ENCODE results near the gene BTNL8.

Gene BTNL8

GRCh38 chr5:180970336-180970735 is 71.4 kb downstream of the BTNL8 start:
- DNase-seq: no peak

- DNase-seq: no peak
Measured at GRCh38 chr5:180970875-180971274, 71.9 kb downstream of the BTNL8 start.

- no peak for DNase-seq
Measured at GRCh38 chr5:180974612-180975315, 75.8 kb downstream of the BTNL8 start.

- no peak for DNase-seq
Measured at GRCh38 chr5:180975338-180975737, 76.4 kb downstream of the BTNL8 start.

GRCh38 chr5:180976518-180976917 is 77.6 kb downstream of the BTNL8 start:
- no peak for DNase-seq

- no peak for DNase-seq
Measured at GRCh38 chr5:180977852-180978251, 78.9 kb downstream of the BTNL8 start.

GRCh38 chr5:180982008-180982741 is 83.2 kb downstream of the BTNL8 start:
- DNase-seq: no peak

- no peak for DNase-seq
Measured at GRCh38 chr5:180988016-180988415, 89.1 kb downstream of the BTNL8 start.

- no peak for DNase-seq
Measured at GRCh38 chr5:180988592-180988991, 89.6 kb downstream of the BTNL8 start, which contains the start of gene BTNL3. BTNL3 (plus strand) TSS chr5:180988846; CDS start chr5:180989029, 183 bp downstream.

- DNase-seq: no peak
Measured at GRCh38 chr5:180990086-180990881, 91.3 kb downstream of the BTNL8 start.

GRCh38 chr5:180990882-180991242 is 91.9 kb downstream of the BTNL8 start:
- no peak for DNase-seq
